ENCODE measurements around the gene INTU. TPM values are rescaled to one million over a fixed set of nuclear protein-coding genes. Genes with fewer than 3 reads are reported as not detected.

Gene INTU
- total RNA-seq, 4 donors from 2014 or later = 4.1 to 6.0 (median 4.8) TPM

- intact Hi-C loops (cut with DNase I; ENCODE audit: low total_unique reads) = loop anchor here (5.0 kb wide), 1 partner anchor 124 kb away; no protein-coding TSS in a partner anchor
- no peak for DNase-seq
- 90 to 91% methylated on average over 9 to 19 of the region's 19 CpGs for WGBS, 2 donors (ENCODE audit: low coverage in 1 of 2)
- Histone ChIP-seq H3K27me3 (no peaks in the 10 kb centered on the region), H3K4me1 (no peaks in the 10 kb centered on the region), H3K36me3 (no peaks in the 10 kb centered on the region), H3K27ac (no peak overlapping the region), H3K4me3 (no peak overlapping the region), H3K9me3 (no peaks in the 10 kb centered on the region)
- in situ Hi-C loops (cut with MboI; ENCODE audit: low pct_ligation_motif_present in 1 of 4, low pct_unique_long_range_greater_than_20kb in 1 of 4, low sequenced_read_pairs in 3 of 4) = loop anchor here in 1 of 4 donors (25.0 kb wide), 1 partner anchor 119 kb away; no protein-coding TSS in a partner anchor
- TF ChIP-seq EP300 (IDR thresholded peaks at IDR 0.05; ENCODE audit: low read depth) (no peak), CTCF (IDR thresholded peaks at IDR 0.05) (no peak), POLR2AphosphoS5 (IDR thresholded peaks at IDR 0.05) (no peak), POLR2A (IDR thresholded peaks at IDR 0.05) (no peak)
Observed at GRCh38 chr4:127731406-127731805, 98.6 kb downstream of the INTU start.

GRCh38 chr4:127732623-127733328, 100.0 kb downstream of the INTU start:
- WGBS, 2 donors (ENCODE audit: low coverage in 1 of 2) = 19 to 22% methylated on average over 7 to 8 of the region's 8 CpGs
- H3K4me1 ChIP-seq = no peaks in the 10 kb centered on the region
- in situ Hi-C loops (cut with MboI; ENCODE audit: low pct_ligation_motif_present in 1 of 4, low pct_unique_long_range_greater_than_20kb in 1 of 4, low sequenced_read_pairs in 3 of 4) = loop anchor here in 1 of 4 donors (25.0 kb wide), 1 partner anchor 120 kb away; no protein-coding TSS in a partner anchor

GRCh38 chr4:127734976-127735375, 102.2 kb downstream of the INTU start:
- intact Hi-C loops (cut with DNase I; ENCODE audit: low total_unique reads) (loop anchor here (5.0 kb wide), 1 partner anchor 128 kb away; no protein-coding TSS in a partner anchor), in situ Hi-C loops (cut with MboI; ENCODE audit: low pct_ligation_motif_present in 1 of 4, low pct_unique_long_range_greater_than_20kb in 1 of 4, low sequenced_read_pairs in 3 of 4) (loop anchor here in 1 of 4 donors (25.0 kb wide), 1 partner anchor 123 kb away; no protein-coding TSS in a partner anchor)
- DNase-seq = no peak
- no peak overlapping the region for H3K4me3 ChIP-seq
- no peaks in the 10 kb centered on the region for H3K27me3 ChIP-seq
- no peaks in the 10 kb centered on the region for H3K9me3 ChIP-seq
- H3K36me3 ChIP-seq = no peaks in the 10 kb centered on the region
- H3K4me1 ChIP-seq = no peaks in the 10 kb centered on the region
- no peak overlapping the region for H3K27ac ChIP-seq
- TF ChIP-seq POLR2A (IDR thresholded peaks at IDR 0.05) (no peak), CTCF (IDR thresholded peaks at IDR 0.05) (no peak), EP300 (IDR thresholded peaks at IDR 0.05; ENCODE audit: low read depth) (no peak), POLR2AphosphoS5 (IDR thresholded peaks at IDR 0.05) (no peak)
- 79 to 86% methylated on average over 2 of the region's 2 CpGs for WGBS, 2 donors (ENCODE audit: low coverage in 1 of 2)

More at GRCh38 chr4:127732623-127733328, 100.0 kb downstream of the INTU start:
- DNase-seq = no peak
- intact Hi-C loops (cut with DNase I; ENCODE audit: low total_unique reads) = loop anchor here (5.0 kb wide), 1 partner anchor 125 kb away; no protein-coding TSS in a partner anchor
- no peak overlapping the region for H3K27ac ChIP-seq
- peak in 4 of 5 experiments; percentile 26 to 55 (median 48) for TF ChIP-seq CTCF (IDR thresholded peaks at IDR 0.05)
- no peak for TF ChIP-seq POLR2AphosphoS5 (IDR thresholded peaks at IDR 0.05)
- TF ChIP-seq EP300 (IDR thresholded peaks at IDR 0.05; ENCODE audit: low read depth) = no peak
- H3K27me3 ChIP-seq = no peaks in the 10 kb centered on the region
- H3K4me3 ChIP-seq = no peak overlapping the region
- H3K36me3 ChIP-seq = no peaks in the 10 kb centered on the region
- H3K9me3 ChIP-seq = no peaks in the 10 kb centered on the region

GRCh38 chr4:127737295-127737694, 104.5 kb downstream of the INTU start:
- DNase-seq = no peak
- Histone ChIP-seq H3K36me3 (no peaks in the 10 kb centered on the region), H3K4me1 (no peaks in the 10 kb centered on the region), H3K27me3 (no peaks in the 10 kb centered on the region), H3K27ac (no peak overlapping the region), H3K9me3 (no peaks in the 10 kb centered on the region), H3K4me3 (no peak overlapping the region)
- 47 to 63% methylated on average over 4 of the region's 4 CpGs for WGBS, 2 donors (ENCODE audit: low coverage in 1 of 2)
- in situ Hi-C loops (cut with MboI; ENCODE audit: low pct_ligation_motif_present in 1 of 4, low pct_unique_long_range_greater_than_20kb in 1 of 4, low sequenced_read_pairs in 3 of 4) = loop anchor here in 1 of 4 donors (25.0 kb wide), 1 partner anchor 125 kb away; no protein-coding TSS in a partner anchor
- intact Hi-C loops (cut with DNase I; ENCODE audit: low total_unique reads) = no loop called here
- TF ChIP-seq POLR2A (IDR thresholded peaks at IDR 0.05) (no peak), POLR2AphosphoS5 (IDR thresholded peaks at IDR 0.05) (no peak), EP300 (IDR thresholded peaks at IDR 0.05; ENCODE audit: low read depth) (no peak), CTCF (IDR thresholded peaks at IDR 0.05) (no peak)
